NCI-H1048 (cell line): ENCODE data around the gene RAET1G.
"Not testable (repeated sequence)": the region's sequence is repeated elsewhere in the genome, so short reads cannot be mapped to it uniquely, and the experiment has no call there.

Experiments
- DNase-seq: peaks from one replicate; lab custom pipeline; 2025; lab: John Stamatoyannopoulos, UW

RAET1G gene

GRCh38 chr6:149913540-149914240 lies 9.2 kb downstream of the RAET1G start:
- no peak for DNase-seq

GRCh38 chr6:149913085-149913484 lies 9.8 kb downstream of the RAET1G start:
- DNase-seq = no peak

DNA sequence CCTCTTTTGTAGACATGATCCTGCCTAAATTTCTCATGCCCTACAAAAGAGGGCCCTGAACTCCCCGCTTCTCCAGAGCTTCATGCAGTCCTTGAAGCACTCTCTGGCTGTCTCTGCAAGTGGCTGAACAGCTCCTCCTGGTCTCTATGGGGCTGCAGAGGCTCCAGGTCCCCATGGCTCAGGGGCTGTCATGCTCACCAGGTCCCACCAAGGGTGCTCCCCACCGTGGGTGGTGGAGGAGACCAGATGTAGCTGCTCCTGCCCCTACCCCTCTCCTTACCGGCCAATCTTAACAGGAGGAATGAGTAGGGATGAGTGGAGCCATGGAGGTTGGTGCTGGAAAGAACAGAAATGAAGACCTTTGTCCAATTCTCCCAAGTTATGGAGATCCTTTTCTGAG lies 10.2 kb downstream of the RAET1G start:
- not testable (repeated sequence) for DNase-seq

DNA sequence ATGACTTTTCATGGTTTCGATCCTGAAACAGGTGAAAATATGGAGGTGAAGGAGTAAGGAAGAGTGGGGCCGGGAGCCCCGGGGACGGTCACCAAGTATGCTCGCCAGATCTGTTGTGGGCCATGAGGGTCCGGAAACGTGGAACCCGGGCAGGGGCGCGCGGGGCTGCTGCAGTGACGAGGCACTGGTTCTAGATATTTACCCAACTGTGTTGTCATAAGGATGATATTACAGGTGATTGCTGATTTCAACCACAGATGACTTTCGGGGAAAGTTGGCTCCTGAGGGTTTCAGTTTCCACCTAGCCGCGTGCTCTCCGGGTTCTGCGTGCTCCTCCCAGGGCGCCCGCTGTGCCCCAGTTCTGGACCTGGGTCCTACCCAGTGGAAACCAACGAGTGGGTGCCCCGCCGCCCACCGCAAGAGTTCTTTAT lies 12.2 kb downstream of the RAET1G start:
- no peak for DNase-seq

GRCh38 chr6:149909701-149910470 lies 13.0 kb downstream of the RAET1G start:
- no peak for DNase-seq

GRCh38 chr6:149908480-149908879 lies 14.4 kb downstream of the RAET1G start:
- DNase-seq = not testable (repeated sequence)

DNA sequence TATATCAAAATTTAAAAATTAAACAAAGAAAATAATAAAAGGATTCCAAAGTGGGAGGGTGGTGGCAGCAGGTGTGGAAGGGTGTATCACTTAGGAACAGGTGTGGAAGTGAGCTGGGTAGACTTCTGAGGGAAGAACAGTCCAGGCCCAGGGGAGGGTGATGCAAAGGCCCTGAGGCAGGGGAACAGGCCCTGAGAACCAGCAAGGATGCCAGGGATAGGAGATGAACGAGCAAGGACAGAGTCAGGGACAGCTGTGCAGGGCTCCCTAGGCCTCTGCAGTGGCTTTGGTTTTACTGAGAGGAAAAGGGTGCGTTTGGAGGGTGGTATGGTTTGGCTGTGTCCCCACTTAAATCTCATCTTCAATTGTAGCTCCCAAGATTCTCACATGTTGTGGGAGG lies 15.6 kb downstream of the RAET1G start:
- DNase-seq = no peak

DNA sequence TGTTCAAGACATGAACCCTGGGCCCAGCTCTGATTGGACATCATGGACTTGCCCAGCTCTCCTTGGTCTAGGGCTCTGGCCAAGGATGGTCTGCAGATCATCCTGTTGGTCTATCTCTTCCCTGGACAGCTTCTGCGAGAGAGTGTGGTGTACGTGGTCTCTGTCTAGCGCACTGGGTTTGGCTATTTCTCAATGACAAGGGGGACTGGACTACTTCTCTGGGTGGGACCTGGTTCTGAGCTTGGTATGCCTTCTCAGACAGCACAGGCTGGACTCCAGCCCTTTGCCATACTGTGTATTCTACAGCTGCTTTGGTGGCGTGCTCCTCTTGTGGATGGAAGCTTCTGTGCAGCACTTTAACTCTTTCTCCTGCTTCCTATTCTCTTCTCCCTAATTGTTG lies 16.5 kb downstream of the RAET1G start:
- DNase-seq = no peak

GRCh38 chr6:149905911-149906371 lies 17.0 kb downstream of the RAET1G start:
- DNase-seq = no peak

DNA sequence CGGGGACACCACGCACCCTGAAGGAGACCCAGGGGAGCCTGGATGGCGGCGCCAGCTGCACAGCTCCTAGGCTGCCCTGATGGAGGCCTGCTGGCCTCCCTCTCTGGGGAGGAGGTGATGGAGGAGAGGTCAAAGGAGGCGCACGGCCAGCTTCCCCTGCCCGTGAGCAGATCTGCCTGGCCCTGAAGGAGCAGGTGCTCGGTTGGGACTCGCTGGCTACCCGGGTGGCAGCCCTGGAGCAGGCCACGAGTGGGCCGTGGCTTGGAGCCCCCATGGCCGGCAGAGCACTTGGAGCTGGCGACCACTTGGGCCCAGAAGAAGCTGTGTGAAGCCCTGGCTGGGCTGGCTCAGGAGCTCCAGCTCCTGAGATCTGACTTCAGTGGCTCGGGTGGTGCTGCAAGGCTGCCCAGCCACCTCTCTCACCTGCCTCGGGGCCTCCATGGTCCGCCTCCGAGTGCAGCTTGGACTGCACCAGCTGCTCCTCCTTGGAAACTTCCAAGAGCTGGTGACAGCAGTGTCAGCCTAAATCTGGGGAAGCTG lies 17.5 kb downstream of the RAET1G start:
- DNase-seq = no peak

DNA sequence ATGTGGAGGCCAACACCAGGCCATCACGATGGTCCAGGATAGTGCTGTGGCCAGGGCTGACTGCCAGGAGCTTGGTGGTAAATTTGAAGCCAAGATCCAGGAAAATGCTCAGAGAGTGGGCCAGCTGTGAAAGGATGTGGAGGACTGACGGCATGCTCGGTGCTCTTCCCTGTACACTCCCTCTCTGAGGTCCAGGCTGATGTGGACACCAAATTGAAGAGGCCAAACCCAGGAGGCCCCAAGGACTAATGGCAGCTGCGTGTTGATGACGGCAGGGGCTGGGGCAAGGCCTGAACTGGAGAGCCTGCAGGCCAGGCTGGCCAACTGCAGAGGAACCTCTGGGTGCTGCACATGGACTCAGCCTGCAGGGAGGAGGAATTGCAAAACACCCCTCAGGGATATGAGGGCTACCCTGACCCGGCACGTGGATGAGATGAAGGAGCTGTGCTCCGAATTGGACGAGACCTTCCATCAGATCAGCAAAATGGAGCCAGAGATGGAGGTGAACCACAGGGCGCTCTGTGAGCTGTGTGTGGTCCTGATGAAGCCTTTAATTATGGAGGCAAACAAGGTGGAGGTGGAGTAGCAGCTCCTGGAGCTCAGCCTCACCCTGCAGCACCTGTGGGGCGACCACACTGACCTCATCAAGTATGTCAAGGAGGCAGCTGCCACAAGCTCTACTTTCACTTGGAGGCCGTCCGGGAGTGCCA lies 18.1 kb downstream of the RAET1G start:
- DNase-seq = no peak

GRCh38 chr6:149903938-149904611 lies 18.8 kb downstream of the RAET1G start:
- DNase-seq = no peak

DNA sequence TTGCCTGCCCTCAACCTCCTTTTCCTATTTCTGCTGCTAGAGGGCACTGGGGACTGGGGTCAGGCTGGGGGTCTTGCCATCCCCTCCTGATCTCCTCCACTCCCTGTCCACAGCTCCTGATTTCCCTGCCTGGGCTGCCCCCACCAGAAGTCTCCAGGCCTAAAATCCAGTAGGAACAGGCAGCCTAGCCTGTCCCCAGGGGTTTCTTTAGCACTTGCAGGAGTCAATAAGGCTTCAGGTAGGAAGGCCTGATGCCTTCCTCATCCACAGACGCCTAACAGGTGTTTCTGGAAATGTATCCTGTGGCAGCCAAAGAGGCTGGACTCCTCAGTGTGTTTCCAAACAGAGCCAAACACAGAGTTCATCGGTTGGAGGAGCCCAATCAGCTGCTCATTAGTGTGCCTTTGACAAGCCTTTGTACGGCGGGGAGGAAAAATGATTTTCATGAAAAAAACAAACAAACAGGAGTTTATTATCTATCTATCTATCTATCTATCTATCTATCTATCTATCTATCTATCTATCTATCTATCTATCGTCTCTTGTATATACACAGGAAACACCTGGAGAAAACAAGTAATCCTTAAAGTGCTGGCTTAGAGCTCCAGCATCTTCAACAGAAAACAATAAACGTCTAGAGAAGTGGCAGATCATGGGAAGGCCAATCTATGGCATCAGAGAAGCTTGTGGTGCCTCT lies 21.3 kb downstream of the RAET1G start:
- no peak for DNase-seq

GRCh38 chr6:149900620-149901443 lies 22.1 kb downstream of the RAET1G start:
- DNase-seq = no peak

DNA sequence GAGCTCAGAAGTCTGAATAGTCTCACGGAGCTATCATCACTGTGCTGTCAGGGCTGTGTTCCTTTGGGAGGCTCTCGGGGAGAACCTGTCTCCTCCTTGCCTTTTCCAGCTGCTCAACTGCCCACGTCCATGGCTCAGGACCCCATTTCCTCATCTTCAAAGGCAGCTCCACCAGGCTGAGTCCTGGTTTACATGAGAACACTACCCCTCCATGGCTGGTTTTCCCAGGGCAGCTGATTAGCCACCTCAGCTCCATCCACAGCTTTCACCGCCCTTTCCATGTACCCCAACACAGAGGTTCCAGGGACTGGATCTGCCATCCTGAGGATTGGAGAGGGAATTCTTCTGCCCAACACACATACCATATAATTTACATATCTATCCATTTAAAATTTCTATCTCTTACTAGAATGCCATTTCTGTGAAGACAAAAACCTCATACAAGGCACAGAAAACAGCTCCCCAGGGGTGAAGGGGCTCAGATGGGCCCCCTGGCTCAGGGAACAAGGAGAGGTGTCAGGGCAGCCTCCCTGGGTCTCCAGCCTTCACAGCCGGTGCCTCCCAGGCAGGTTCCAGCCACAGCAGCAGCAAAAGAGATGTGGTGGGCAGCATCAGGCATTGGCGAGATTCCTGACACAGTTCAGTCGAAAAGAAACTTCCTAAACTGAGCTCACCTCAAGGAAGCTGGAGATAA lies 22.8 kb downstream of the RAET1G start:
- no peak for DNase-seq

GRCh38 chr6:149899486-149899885 lies 23.4 kb downstream of the RAET1G start:
- DNase-seq = no peak

- no peak for DNase-seq
These were observed 24.0 kb downstream of the RAET1G start for GRCh38 chr6:149898966-149899365.

DNA sequence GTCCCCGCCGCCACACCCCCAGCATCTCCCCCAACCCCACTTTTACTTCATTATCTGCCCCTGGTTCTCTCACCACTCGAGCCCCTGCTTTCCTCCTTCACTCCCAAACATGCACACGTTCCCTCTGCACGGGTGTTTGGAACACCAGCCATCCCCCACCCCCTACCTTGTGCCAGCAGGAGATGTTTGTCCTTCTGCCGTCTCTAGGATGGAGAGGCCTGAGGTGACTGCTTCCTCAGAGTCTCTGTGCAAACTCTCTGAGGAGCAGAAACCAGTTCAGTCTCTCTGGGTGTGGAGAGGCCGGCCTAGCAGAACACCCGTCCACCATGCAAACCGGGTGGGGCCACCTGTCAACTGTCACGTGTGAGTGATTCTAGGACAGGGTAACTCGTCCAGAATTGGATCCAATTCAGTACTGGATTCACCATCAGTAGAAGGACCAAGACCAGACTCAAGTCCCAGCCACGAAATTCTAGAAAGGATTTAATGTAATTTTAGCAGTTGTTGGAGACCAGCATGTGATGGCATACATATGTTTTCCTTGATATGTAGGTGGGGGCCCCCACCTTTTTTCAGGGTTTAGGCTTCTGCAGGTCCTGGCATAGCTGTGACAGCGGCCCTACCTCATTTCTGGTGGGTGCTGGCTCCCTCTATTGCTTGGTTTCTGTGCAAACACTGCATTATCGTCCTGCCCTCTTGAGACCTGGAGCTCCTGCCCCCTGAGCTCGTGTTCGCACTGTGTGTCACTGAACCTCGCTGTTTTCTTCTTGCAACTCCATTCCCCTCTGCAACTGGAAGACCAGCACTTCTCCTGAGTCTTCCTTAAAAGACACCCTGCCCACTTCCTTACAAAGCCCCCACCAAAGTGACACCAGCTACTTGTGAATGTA lies 24.8 kb downstream of the RAET1G start, which contains the start of gene RAET1E:
Gene RAET1E, minus strand, starts transcription at position 259 of the 890 bp plus-strand sequence. CDS start 7,212 bp downstream, outside the sequence.
- DNase-seq = no peak
